ENCODE measurements around the gene HIPK3.
"Not testable (repeated sequence)": the region's sequence is repeated elsewhere in the genome, so short reads cannot be mapped to it uniquely, and the experiment has no call there.

Gene HIPK3

GRCh38 chr11:33303541-33303940, 46.4 kb downstream of the HIPK3 start:
- DNase-seq (ENCODE audit: low spot score) = no peak

GRCh38 chr11:33306821-33307220, 49.6 kb downstream of the HIPK3 start:
- not testable (repeated sequence) for DNase-seq (ENCODE audit: low spot score)

- DNase-seq (ENCODE audit: low spot score) = no peak
These were observed 50.8 kb downstream of the HIPK3 start for GRCh38 chr11:33307984-33308383.

GRCh38 chr11:33309118-33309517, 51.9 kb downstream of the HIPK3 start:
- DNase-seq (ENCODE audit: low spot score) = no peak

GRCh38 chr11:33310720-33311500, 53.7 kb downstream of the HIPK3 start:
- DNase-seq (ENCODE audit: low spot score) = peak; percentile 28

- DNase-seq (ENCODE audit: low spot score) = no peak
These were observed 54.5 kb downstream of the HIPK3 start for GRCh38 chr11:33311680-33312079.

GRCh38 chr11:33315822-33316221, 58.6 kb downstream of the HIPK3 start:
- DNase-seq (ENCODE audit: low spot score) = no peak

GRCh38 chr11:33317662-33318061, 60.5 kb downstream of the HIPK3 start:
- no peak for DNase-seq (ENCODE audit: low spot score)

- DNase-seq (ENCODE audit: low spot score) = no peak
These were observed 63.0 kb downstream of the HIPK3 start for GRCh38 chr11:33320016-33320813.

GRCh38 chr11:33320814-33321330, 63.7 kb downstream of the HIPK3 start:
- no peak for DNase-seq (ENCODE audit: low spot score)

- DNase-seq (ENCODE audit: low spot score) = no peak
These were observed 64.2 kb downstream of the HIPK3 start for GRCh38 chr11:33321422-33321821.

GRCh38 chr11:33323421-33323820, 66.2 kb downstream of the HIPK3 start:
- no peak for DNase-seq (ENCODE audit: low spot score)

GRCh38 chr11:33324302-33324985, 67.3 kb downstream of the HIPK3 start:
- no peak for DNase-seq (ENCODE audit: low spot score)

GRCh38 chr11:33325451-33325850, 68.3 kb downstream of the HIPK3 start:
- no peak for DNase-seq (ENCODE audit: low spot score)

- DNase-seq (ENCODE audit: low spot score) = peak; percentile 50
These were observed 72.6 kb downstream of the HIPK3 start for GRCh38 chr11:33329705-33330329.

- DNase-seq (ENCODE audit: low spot score) = no peak
These were observed 76.6 kb downstream of the HIPK3 start for GRCh38 chr11:33333816-33334215.

GRCh38 chr11:33334627-33335026, 77.4 kb downstream of the HIPK3 start:
- DNase-seq (ENCODE audit: low spot score) = no peak

- DNase-seq (ENCODE audit: low spot score) = no peak
These were observed 82.1 kb downstream of the HIPK3 start for GRCh38 chr11:33339247-33339646.

- no peak for DNase-seq (ENCODE audit: low spot score)
These were observed 87.4 kb downstream of the HIPK3 start for GRCh38 chr11:33344611-33345010.

GRCh38 chr11:33347490-33348125, 90.4 kb downstream of the HIPK3 start:
- DNase-seq (ENCODE audit: low spot score) = no peak

- DNase-seq (ENCODE audit: low spot score) = no peak
These were observed 93.1 kb downstream of the HIPK3 start for GRCh38 chr11:33350287-33350686.
